Measurements from ENCODE around the gene C1QTNF6.

The C1QTNF6 gene

DNA sequence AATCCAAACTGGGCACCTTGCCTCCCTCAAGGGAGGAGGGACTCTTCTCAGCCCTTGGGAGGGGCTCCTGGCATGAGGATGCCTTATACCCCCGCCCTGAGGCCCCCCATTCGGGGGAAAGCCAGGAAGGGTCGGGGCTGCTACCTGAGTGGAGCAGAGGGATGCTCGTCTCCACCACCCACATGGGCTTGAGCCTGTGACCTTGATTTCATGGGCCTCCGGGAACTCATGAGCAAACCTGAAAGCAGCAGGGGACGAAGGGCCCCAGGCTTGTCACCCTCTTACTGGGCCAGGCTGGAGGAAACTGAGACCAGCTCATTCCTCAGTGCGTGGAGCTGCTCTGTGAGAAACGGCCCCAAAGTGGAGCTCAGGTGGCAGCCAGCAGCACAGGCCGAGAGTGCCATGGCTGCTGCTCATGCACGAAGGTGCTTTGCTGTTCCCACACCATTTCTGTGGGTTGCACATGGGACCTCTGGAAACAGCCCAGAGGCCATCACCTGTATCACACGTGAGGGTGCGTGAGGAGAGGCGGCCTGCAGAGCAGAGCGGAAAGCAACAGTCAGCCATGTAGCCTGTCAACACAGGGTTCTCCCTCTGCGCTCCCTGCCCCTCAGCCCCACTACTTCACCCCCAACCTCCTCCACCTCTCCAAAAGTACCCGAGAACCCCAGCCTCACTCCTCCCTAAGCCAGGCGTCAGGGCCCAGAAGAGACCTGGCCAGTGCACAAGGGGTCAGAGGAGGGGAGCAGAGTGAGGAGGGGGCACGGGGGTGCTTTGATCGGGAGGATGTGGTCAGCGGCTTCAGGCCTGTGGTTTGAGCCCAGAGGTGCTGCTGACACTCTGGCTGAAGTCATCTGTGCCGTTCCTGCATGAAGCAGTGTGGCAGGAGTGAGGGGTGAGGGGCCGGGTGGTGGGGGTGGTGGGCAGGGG, 24.2 kb downstream of the C1QTNF6 start:
- no peak overlapping the region for H3K14ac ChIP-seq (ENCODE audit: low read length in 2 of 2)
- WGBS = 84% methylated on average over 19 of the region's 22 CpGs
- no peak overlapping the region for H2BK12ac ChIP-seq (ENCODE audit: low read length in 2 of 2)
- no peak overlapping the region for H3K4me2 ChIP-seq (ENCODE audit: low read length, poor library complexity, severe bottlenecking)
- no peaks in the 10 kb centered on the region for H3K36me3 ChIP-seq (ENCODE audit: control insufficient read depth in 1 of 2, insufficient read depth in 2 of 2, low read depth in 1 of 2, low read length in 2 of 2)
- H2AK5ac ChIP-seq (ENCODE audit: low read length, severe bottlenecking) = no peak overlapping the region
- no peak overlapping the region for H3K27ac ChIP-seq (ENCODE audit: low read length, poor library complexity, severe bottlenecking)
- no peak overlapping the region for H3K4me3 ChIP-seq (ENCODE audit: insufficient read depth in 1 of 2, low read depth in 1 of 2, low read length in 2 of 2)
- no peak overlapping the region for H2BK5ac ChIP-seq (ENCODE audit: low read depth, low read length, poor library complexity, severe bottlenecking)
- H3K9me3 ChIP-seq (ENCODE audit: control insufficient read depth, low read length) = no peaks in the 10 kb centered on the region
- no peak overlapping the region for H4K8ac ChIP-seq (ENCODE audit: low read length)
- no peaks in the 10 kb centered on the region for H3K79me1 ChIP-seq (replicated peaks; ENCODE audit: low read length, poor library complexity, severe bottlenecking)
- no peak overlapping the region for H4K91ac ChIP-seq (ENCODE audit: low read length)
- no peak overlapping the region for H2AFZ ChIP-seq (ENCODE audit: low read depth, low read length)
- H3K23ac ChIP-seq (ENCODE audit: low read length in 2 of 2) = no peak overlapping the region
- H3K9ac ChIP-seq (ENCODE audit: low read length) = no peak overlapping the region
- peaks cover 12 to 31% of the 10 kb centered on the region in 2 experiments for H3K27me3 ChIP-seq (ENCODE audit: control insufficient read depth in 1 of 2, insufficient read depth in 1 of 2, low read length in 2 of 2)
- H3K4me1 ChIP-seq (ENCODE audit: control insufficient read depth, insufficient read depth, low read depth, low read length) = peaks cover 10% of the 10 kb centered on the region
- H2BK120ac ChIP-seq (ENCODE audit: low read depth, low read length) = no peak overlapping the region
- H3K4ac ChIP-seq (ENCODE audit: low read depth in 1 of 2, low read length in 2 of 2) = no peak overlapping the region
- DNase-seq = no peak
- no peak overlapping the region for H3K18ac ChIP-seq (ENCODE audit: low read depth in 1 of 2, low read length in 2 of 2)
- no peak overlapping the region for H2BK15ac ChIP-seq (ENCODE audit: low read depth, poor library complexity, severe bottlenecking)

DNA sequence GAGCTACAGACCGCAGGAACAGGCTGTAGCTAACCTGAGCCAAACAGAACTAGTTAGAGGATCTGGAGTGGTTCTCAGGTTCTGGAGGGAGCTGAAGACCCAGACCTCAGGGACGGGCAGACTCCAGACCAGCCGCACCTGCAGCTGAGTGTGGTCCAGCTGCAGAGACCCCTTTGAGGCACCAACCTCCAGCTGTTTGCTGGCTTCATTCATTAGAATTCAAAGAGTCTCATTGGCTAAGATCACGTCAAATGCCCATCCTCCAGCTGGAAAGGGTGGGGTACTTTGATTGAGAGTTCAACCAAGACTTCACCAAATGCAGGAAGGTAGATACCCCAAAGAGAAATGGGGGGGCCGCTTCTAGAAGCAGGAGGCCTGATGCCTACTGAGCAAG, 25.0 kb downstream of the C1QTNF6 start:
- Histone ChIP-seq H3K18ac (ENCODE audit: low read depth in 1 of 2, low read length in 2 of 2) (no peak overlapping the region), H4K8ac (ENCODE audit: low read length) (no peak overlapping the region), H2BK12ac (ENCODE audit: low read length in 2 of 2) (no peak overlapping the region), H3K36me3 (ENCODE audit: control insufficient read depth in 1 of 2, insufficient read depth in 2 of 2, low read depth in 1 of 2, low read length in 2 of 2) (no peaks in the 10 kb centered on the region), H3K4me1 (ENCODE audit: control insufficient read depth, insufficient read depth, low read depth, low read length) (peaks cover 10% of the 10 kb centered on the region), H3K14ac (ENCODE audit: low read length in 2 of 2) (no peak overlapping the region), H3K4me2 (ENCODE audit: low read length, poor library complexity, severe bottlenecking) (no peak overlapping the region), H2AFZ (ENCODE audit: low read depth, low read length) (no peak overlapping the region), H3K27ac (ENCODE audit: low read length, poor library complexity, severe bottlenecking) (no peak overlapping the region), H3K27me3 (ENCODE audit: control insufficient read depth in 1 of 2, insufficient read depth in 1 of 2, low read length in 2 of 2) (peaks cover 11 to 37% of the 10 kb centered on the region in 2 experiments), H4K91ac (ENCODE audit: low read length) (no peak overlapping the region), H3K79me1 (replicated peaks; ENCODE audit: low read length, poor library complexity, severe bottlenecking) (no peaks in the 10 kb centered on the region), H3K9ac (ENCODE audit: low read length) (no peak overlapping the region), H3K4ac (ENCODE audit: low read depth in 1 of 2, low read length in 2 of 2) (no peak overlapping the region), H2AK5ac (ENCODE audit: low read length, severe bottlenecking) (no peak overlapping the region), H2BK15ac (ENCODE audit: low read depth, poor library complexity, severe bottlenecking) (no peak overlapping the region), H2BK120ac (ENCODE audit: low read depth, low read length) (no peak overlapping the region), H3K4me3 (ENCODE audit: insufficient read depth in 1 of 2, low read depth in 1 of 2, low read length in 2 of 2) (no peak overlapping the region), H3K9me3 (ENCODE audit: control insufficient read depth, low read length) (no peaks in the 10 kb centered on the region), H3K23ac (ENCODE audit: low read length in 2 of 2) (no peak overlapping the region), H2BK5ac (ENCODE audit: low read depth, low read length, poor library complexity, severe bottlenecking) (no peak overlapping the region)
- WGBS = 79% methylated on average over 5 of the region's 5 CpGs
- no peak for DNase-seq

DNA sequence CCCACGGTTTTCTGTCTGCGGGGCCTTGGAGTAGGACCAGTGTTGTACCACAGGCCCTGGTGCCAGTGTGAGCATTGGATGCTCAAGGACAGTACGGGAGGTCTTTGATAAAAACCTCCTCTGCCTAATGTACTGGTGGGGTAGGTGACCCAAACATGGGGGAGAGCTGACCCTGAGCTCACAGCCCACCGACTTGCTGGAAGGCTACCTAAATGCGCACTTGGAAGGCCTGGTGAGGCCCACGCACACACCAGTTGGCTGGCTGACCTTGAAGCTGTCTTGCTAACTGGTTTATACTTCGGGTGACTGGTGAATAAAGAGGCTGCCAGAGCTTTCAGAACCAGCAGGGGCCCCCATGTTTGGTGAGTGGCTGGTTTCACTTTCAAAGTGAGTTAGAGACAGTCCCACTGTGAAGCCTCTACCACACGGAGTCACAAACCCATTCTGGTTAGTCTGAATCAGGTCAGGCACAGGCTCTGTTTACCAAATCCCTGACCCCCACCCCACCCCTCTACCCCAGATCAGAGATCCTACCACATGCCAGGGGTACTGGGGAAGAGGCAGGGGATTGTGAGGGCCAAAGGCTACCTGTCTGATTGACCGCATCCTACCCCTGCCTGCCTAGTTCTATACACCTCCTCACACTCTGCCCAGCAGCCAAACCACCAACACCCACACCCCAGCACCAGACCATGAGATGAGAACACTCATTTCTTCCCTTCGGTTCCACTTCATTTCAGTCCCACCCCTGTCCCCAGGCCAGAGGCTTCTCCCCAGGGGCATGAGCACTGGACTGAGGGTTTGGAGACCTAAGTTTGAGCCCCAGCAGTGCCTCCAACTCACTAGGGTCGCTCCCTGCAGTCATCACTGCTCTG, 25.6 kb downstream of the C1QTNF6 start:
- no peak overlapping the region for H3K4me2 ChIP-seq (ENCODE audit: low read length, poor library complexity, severe bottlenecking)
- no peak overlapping the region for H3K14ac ChIP-seq (ENCODE audit: low read length in 2 of 2)
- no peaks in the 10 kb centered on the region for H3K79me1 ChIP-seq (replicated peaks; ENCODE audit: low read length, poor library complexity, severe bottlenecking)
- H4K91ac ChIP-seq (ENCODE audit: low read length) = no peak overlapping the region
- H2AFZ ChIP-seq (ENCODE audit: low read depth, low read length) = no peak overlapping the region
- no peak overlapping the region for H2BK15ac ChIP-seq (ENCODE audit: low read depth, poor library complexity, severe bottlenecking)
- H2BK12ac ChIP-seq (ENCODE audit: low read length in 2 of 2) = no peak overlapping the region
- no peak overlapping the region for H3K4ac ChIP-seq (ENCODE audit: low read depth in 1 of 2, low read length in 2 of 2)
- DNase-seq = peak; percentile 29
- H2AK5ac ChIP-seq (ENCODE audit: low read length, severe bottlenecking) = no peak overlapping the region
- H3K36me3 ChIP-seq (ENCODE audit: control insufficient read depth in 1 of 2, insufficient read depth in 2 of 2, low read depth in 1 of 2, low read length in 2 of 2) = no peaks in the 10 kb centered on the region
- H2BK120ac ChIP-seq (ENCODE audit: low read depth, low read length) = no peak overlapping the region
- no peak overlapping the region for H2BK5ac ChIP-seq (ENCODE audit: low read depth, low read length, poor library complexity, severe bottlenecking)
- peaks cover 10% of the 10 kb centered on the region for H3K4me1 ChIP-seq (ENCODE audit: control insufficient read depth, insufficient read depth, low read depth, low read length)
- no peak overlapping the region for H4K8ac ChIP-seq (ENCODE audit: low read length)
- WGBS = 83% methylated on average over 11 of the region's 11 CpGs
- H3K18ac ChIP-seq (ENCODE audit: low read depth in 1 of 2, low read length in 2 of 2) = no peak overlapping the region
- H3K9ac ChIP-seq (ENCODE audit: low read length) = no peak overlapping the region
- no peaks in the 10 kb centered on the region for H3K9me3 ChIP-seq (ENCODE audit: control insufficient read depth, low read length)
- H3K27me3 ChIP-seq (ENCODE audit: control insufficient read depth in 1 of 2, insufficient read depth in 1 of 2, low read length in 2 of 2) = peaks cover 12 to 37% of the 10 kb centered on the region in 2 experiments
- no peak overlapping the region for H3K27ac ChIP-seq (ENCODE audit: low read length, poor library complexity, severe bottlenecking)
- no peak overlapping the region for H3K4me3 ChIP-seq (ENCODE audit: insufficient read depth in 1 of 2, low read depth in 1 of 2, low read length in 2 of 2)
- H3K23ac ChIP-seq (ENCODE audit: low read length in 2 of 2) = no peak overlapping the region

DNA sequence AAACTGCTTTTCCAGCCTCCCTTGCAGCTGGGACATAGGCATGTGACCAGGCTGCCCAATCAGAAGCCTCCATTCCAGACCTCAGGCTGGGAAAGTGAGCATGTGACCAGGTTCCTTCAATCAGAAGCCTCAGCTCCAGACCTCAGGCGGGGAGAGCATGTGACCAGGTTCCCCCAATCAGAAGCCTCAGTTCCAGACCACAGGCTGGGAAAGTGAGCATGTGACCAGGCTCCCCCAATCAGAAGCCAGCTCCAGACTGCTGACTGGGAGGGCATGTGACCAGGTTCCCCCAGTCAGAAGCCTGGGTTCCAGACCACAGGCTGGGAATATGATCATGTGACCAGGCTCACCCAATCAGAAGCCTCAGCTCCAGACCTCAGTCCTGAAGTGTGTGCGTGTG, 26.6 kb downstream of the C1QTNF6 start:
- Histone ChIP-seq H3K79me1 (replicated peaks; ENCODE audit: low read length, poor library complexity, severe bottlenecking) (no peaks in the 10 kb centered on the region), H3K9me3 (ENCODE audit: control insufficient read depth, low read length) (no peaks in the 10 kb centered on the region), H3K14ac (ENCODE audit: low read length in 2 of 2) (no peak overlapping the region)

More for the DNA sequence above, 26.6 kb downstream of the C1QTNF6 start:
- Histone ChIP-seq H3K9ac (ENCODE audit: low read length) (no peak overlapping the region), H3K36me3 (ENCODE audit: control insufficient read depth in 1 of 2, insufficient read depth in 2 of 2, low read depth in 1 of 2, low read length in 2 of 2) (no peaks in the 10 kb centered on the region), H3K18ac (ENCODE audit: low read depth in 1 of 2, low read length in 2 of 2) (no peak overlapping the region), H3K27ac (ENCODE audit: low read length, poor library complexity, severe bottlenecking) (no peak overlapping the region), H3K27me3 (ENCODE audit: control insufficient read depth in 1 of 2, insufficient read depth in 1 of 2, low read length in 2 of 2) (peaks cover 19 to 44% of the 10 kb centered on the region in 2 experiments), H2BK5ac (ENCODE audit: low read depth, low read length, poor library complexity, severe bottlenecking) (no peak overlapping the region), H3K23ac (ENCODE audit: low read length in 2 of 2) (no peak overlapping the region), H2BK12ac (ENCODE audit: low read length in 2 of 2) (no peak overlapping the region), H2AK5ac (ENCODE audit: low read length, severe bottlenecking) (no peak overlapping the region), H2BK120ac (ENCODE audit: low read depth, low read length) (no peak overlapping the region), H2AFZ (ENCODE audit: low read depth, low read length) (no peak overlapping the region), H2BK15ac (ENCODE audit: low read depth, poor library complexity, severe bottlenecking) (no peak overlapping the region), H3K4me2 (ENCODE audit: low read length, poor library complexity, severe bottlenecking) (no peak overlapping the region), H4K91ac (ENCODE audit: low read length) (no peak overlapping the region), H3K4ac (ENCODE audit: low read depth in 1 of 2, low read length in 2 of 2) (no peak overlapping the region), H4K8ac (ENCODE audit: low read length) (no peak overlapping the region), H3K4me1 (ENCODE audit: control insufficient read depth, insufficient read depth, low read depth, low read length) (peaks cover 7% of the 10 kb centered on the region), H3K4me3 (ENCODE audit: insufficient read depth in 1 of 2, low read depth in 1 of 2, low read length in 2 of 2) (no peak overlapping the region)
- WGBS = 92% methylated on average over 2 of the region's 2 CpGs
- DNase-seq = peak; percentile 26
